Testis (tissue), 3 donors: ENCODE data around the gene CHERP. TPM values are rescaled to one million over a fixed set of nuclear protein-coding genes. Genes with fewer than 3 reads are reported as not detected.
"Not testable (repeated sequence)": the region's sequence is repeated elsewhere in the genome, so short reads cannot be mapped to it uniquely, and the experiment has no call there.

Experiments used
- DNase-seq: peaks from one replicate; pipeline ENCODE4 v3.0.0-alpha.2; 2019
- H3K27ac ChIP-seq, 2 donors: fragments of 200-600 bp; sonication (generic); one replicate each; pipeline ENCODE4 v1.5.1; 2019
- H3K27me3 ChIP-seq: fragments of 200-600 bp; sonication (generic); one replicate; pipeline ENCODE4 v1.5.1; 2019
- H3K36me3 ChIP-seq: fragments of 200-600 bp; sonication (generic); one replicate; pipeline ENCODE4 v1.5.1; 2017; ENCODE audit warnings: low read depth; ENCODE audit errors: missing control alignments
- H3K4me1 ChIP-seq: fragments of 200-600 bp; sonication (generic); one replicate; pipeline ENCODE4 v1.5.1; 2019
- H3K4me3 ChIP-seq, 2 donors: fragments of 200-600 bp; sonication (generic); one replicate each; pipeline ENCODE4 v1.5.1; 2017 to 2019
- H3K9me3 ChIP-seq: fragments of 200-600 bp; sonication (generic); one replicate; pipeline ENCODE4 v1.5.1; 2017
- POLR2A ChIP-seq: fragments of 450-650 bp; IDR thresholded peaks from one replicate; pipeline ENCODE4 v1.6.1; 2017; ENCODE audit warnings: antibody characterized with exemption, mild to moderate bottlenecking, moderate library complexity
- WGBS, 2 donors: methylation state at CpG; one replicate each; pipeline ENCODE4 v1.1.5; 2018; 5-methylcytosine and 5-hydroxymethylcytosine counted together
- intact Hi-C: fragments of 100-400 bp; cut with DNase I; formaldehyde crosslinking; loops from one replicate; pipeline ENCODE4 v1.15.1; 2023; ENCODE audit warnings: low total_unique reads
- polyA plus RNA-seq: library from polyadenylated mRNA; stranded (reverse); fragments of 350-450 nt; fragmentation: Illumina TruSeq; extraction: RNeasy Lipid Tissue Mini Kit (QIAGEN cat#74804); gene quantifications from one replicate; pipeline ENCODE4 v1.2.3, GENCODE V29; 2014; ENCODE audit warnings: low read depth, low replicate concordance; ENCODE audit not compliant: insufficient read depth
- total RNA-seq, 2 donors: library from RNA; depleted of rRNA; stranded (reverse); fragments of >200 nt; gene quantifications; one replicate each; pipeline ENCODE4 v1.2.3, GENCODE V29; 2016
- TF ChIP-seq, protein P1 (sequence below), 3 experiments: fragments of 450-650 bp in 2 of 3; fragments of 200-600 bp in 1 of 3; sonication (generic) in 1 of 3; IDR thresholded peaks; one replicate each; pipeline ENCODE4 v1.5.1; 2016 to 2019; ENCODE audit warnings: antibody characterized with exemption in 3 of 3, mild to moderate bottlenecking in 2 of 3, moderate library complexity in 1 of 3

The CHERP gene
- total and polyA plus RNA-seq, 3 donors from 2014 or later = 46.5 to 51.3 (median 49.3) TPM

- Histone ChIP-seq H3K27me3 (no peaks in the 10 kb centered on the region), H3K4me3 (no peak overlapping the region), H3K4me1 (peaks cover 5% of the 10 kb centered on the region), H3K9me3 (no peaks in the 10 kb centered on the region), H3K27ac (no peak overlapping the region), H3K36me3 (no peaks in the 10 kb centered on the region)
- intact Hi-C loops = no loop called here
- no peak for DNase-seq
- TF ChIP-seq, protein P1, sequence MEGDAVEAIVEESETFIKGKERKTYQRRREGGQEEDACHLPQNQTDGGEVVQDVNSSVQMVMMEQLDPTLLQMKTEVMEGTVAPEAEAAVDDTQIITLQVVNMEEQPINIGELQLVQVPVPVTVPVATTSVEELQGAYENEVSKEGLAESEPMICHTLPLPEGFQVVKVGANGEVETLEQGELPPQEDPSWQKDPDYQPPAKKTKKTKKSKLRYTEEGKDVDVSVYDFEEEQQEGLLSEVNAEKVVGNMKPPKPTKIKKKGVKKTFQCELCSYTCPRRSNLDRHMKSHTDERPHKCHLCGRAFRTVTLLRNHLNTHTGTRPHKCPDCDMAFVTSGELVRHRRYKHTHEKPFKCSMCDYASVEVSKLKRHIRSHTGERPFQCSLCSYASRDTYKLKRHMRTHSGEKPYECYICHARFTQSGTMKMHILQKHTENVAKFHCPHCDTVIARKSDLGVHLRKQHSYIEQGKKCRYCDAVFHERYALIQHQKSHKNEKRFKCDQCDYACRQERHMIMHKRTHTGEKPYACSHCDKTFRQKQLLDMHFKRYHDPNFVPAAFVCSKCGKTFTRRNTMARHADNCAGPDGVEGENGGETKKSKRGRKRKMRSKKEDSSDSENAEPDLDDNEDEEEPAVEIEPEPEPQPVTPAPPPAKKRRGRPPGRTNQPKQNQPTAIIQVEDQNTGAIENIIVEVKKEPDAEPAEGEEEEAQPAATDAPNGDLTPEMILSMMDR (IDR thresholded peaks at IDR 0.05) = no peak
- no peak for TF ChIP-seq POLR2A
- WGBS, 2 donors = 85 to 88% methylated on average over 10 to 14 of the region's 14 CpGs
Observed at GRCh38 chr19:16516923-16517610, 25.2 kb downstream of the CHERP start.

- Histone ChIP-seq H3K36me3 (no peaks in the 10 kb centered on the region), H3K4me3 (no peak overlapping the region), H3K9me3 (no peaks in the 10 kb centered on the region), H3K27ac (no peak overlapping the region), H3K27me3 (no peaks in the 10 kb centered on the region), H3K4me1 (peaks cover 5% of the 10 kb centered on the region)
- WGBS, 2 donors = 92% methylated on average over 15 of the region's 15 CpGs
- DNase-seq = no peak
- TF ChIP-seq, protein P1 (IDR thresholded peaks at IDR 0.05) = no peak
- TF ChIP-seq POLR2A = no peak
- intact Hi-C loops = no loop called here
Observed at GRCh38 chr19:16516381-16516780, 25.9 kb downstream of the CHERP start.

- no peak for DNase-seq
- Histone ChIP-seq H3K4me1 (peaks cover 8% of the 10 kb centered on the region), H3K27ac (no peak overlapping the region), H3K36me3 (no peaks in the 10 kb centered on the region), H3K4me3 (no peak overlapping the region), H3K27me3 (no peaks in the 10 kb centered on the region), H3K9me3 (no peaks in the 10 kb centered on the region)
- WGBS, 2 donors = 91 to 94% methylated on average over 13 to 24 of the region's 24 CpGs
- TF ChIP-seq, protein P1 (IDR thresholded peaks at IDR 0.05) = no peak
- no peak for TF ChIP-seq POLR2A
- intact Hi-C loops = no loop called here
Observed at GRCh38 chr19:16514383-16515019, 27.7 kb downstream of the CHERP start.

DNA sequence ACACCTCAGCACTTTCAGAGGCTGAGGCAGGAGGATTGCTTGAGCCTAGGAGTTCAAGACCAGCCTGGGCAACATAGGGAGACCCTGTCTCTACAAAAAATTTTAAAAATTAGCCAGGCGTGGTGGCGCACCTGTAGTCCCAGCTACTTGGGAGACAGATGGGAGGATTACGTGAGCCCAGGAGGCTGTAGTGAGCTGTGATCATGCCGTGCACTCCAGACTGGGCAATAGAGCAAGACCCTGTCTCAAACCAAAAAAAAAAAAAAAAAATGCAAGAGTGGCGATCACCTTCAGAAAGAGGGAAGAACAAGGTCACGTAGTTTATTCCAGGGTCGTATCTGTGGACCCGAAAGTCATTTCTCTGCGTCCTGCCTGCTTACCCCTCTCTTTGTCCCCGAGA is 29.6 kb downstream of the CHERP start:
- H3K27ac ChIP-seq, H3K27me3 ChIP-seq, H3K9me3 ChIP-seq, H3K36me3 ChIP-seq, DNase-seq, H3K4me3 ChIP-seq, intact Hi-C loops: not testable (repeated sequence)
- H3K4me1 ChIP-seq = peaks cover 15% of the 10 kb centered on the region
- 94 to 97% methylated on average over 10 of the region's 10 CpGs for WGBS, 2 donors

GRCh38 chr19:16509141-16510061 is 32.8 kb downstream of the CHERP start:
- intact Hi-C loops = no loop called here
- Histone ChIP-seq H3K27me3 (no peaks in the 10 kb centered on the region), H3K36me3 (no peaks in the 10 kb centered on the region), H3K4me1 (peaks cover 15% of the 10 kb centered on the region), H3K4me3 (no peak overlapping the region), H3K9me3 (no peaks in the 10 kb centered on the region), H3K27ac (peak overlapping the region; percentile 31 to 53)
- DNase-seq = peak; percentile 91
- WGBS, 2 donors = 59 to 78% methylated on average over 25 to 28 of the region's 28 CpGs
- no peak for TF ChIP-seq POLR2A
- TF ChIP-seq, protein P1 (IDR thresholded peaks at IDR 0.05) = no peak
